SK-N-MC (cell line): Measurements from ENCODE around the gene TPPP.
"Not testable (repeated sequence)": the region's sequence is repeated elsewhere in the genome, so short reads cannot be mapped to it uniquely, and the experiment has no call there.

Experiments
- DNase-seq: peaks from one replicate; pipeline ENCODE4 v3.0.0-alpha.2; 2011; ENCODE audit warnings: low read depth, low spot score
- H3K27ac ChIP-seq: fragments of 200-600 bp; sonication (generic); 2 replicates; pipeline ENCODE4 v1.5.1; 2016; ENCODE audit warnings: mixed run types
- H3K36me3 ChIP-seq: fragments of 200-600 bp; sonication (generic); 2 replicates; pipeline ENCODE4 v1.6.1; 2017; ENCODE audit warnings: antibody characterized with exemption, low read length, mixed read lengths; ENCODE audit not compliant: insufficient read depth
- H3K4me3 ChIP-seq: fragments of 200-600 bp; sonication (generic); 2 replicates; pipeline ENCODE4 v1.5.1; 2016
- H3K9ac ChIP-seq: fragments of 200-600 bp; sonication (generic); 2 replicates; pipeline ENCODE4 v1.8.0; 2017; ENCODE audit warnings: mixed run types, mixed read lengths; ENCODE audit not compliant: insufficient read length
- H3K9me3 ChIP-seq: fragments of 200-600 bp; sonication (generic); 2 replicates; pipeline ENCODE4 v1.6.1; 2017; ENCODE audit warnings: low read depth, mild to moderate bottlenecking, antibody characterized with exemption, low read length, moderate library complexity, mixed read lengths
- EZH2 ChIP-seq: fragments of 200-600 bp; sonication (generic); IDR thresholded peaks from one replicate; pipeline ENCODE4 v1.6.1; 2017; ENCODE audit warnings: antibody characterized with exemption
- FOXP2 ChIP-seq: optimal IDR thresholded peaks from 2 replicates; pipeline ENCODE3; 2011; ENCODE audit warnings: mild to moderate bottlenecking, moderate library complexity; ENCODE audit not compliant: insufficient read depth; ENCODE audit errors: extremely low read length, control extremely low read depth
- POLR2AphosphoS5 ChIP-seq: IDR thresholded peaks from 2 replicates; pipeline ENCODE4 v1.6.1; 2012; ENCODE audit warnings: mild to moderate bottlenecking, low read depth, low read length, borderline replicate concordance

The TPPP gene

GRCh38 chr5:686936-687335 lies 6.2 kb downstream of the TPPP start:
- H3K36me3 ChIP-seq, H3K9me3 ChIP-seq, H3K27ac ChIP-seq, H3K4me3 ChIP-seq, DNase-seq, H3K9ac ChIP-seq: not testable (repeated sequence)

DNA sequence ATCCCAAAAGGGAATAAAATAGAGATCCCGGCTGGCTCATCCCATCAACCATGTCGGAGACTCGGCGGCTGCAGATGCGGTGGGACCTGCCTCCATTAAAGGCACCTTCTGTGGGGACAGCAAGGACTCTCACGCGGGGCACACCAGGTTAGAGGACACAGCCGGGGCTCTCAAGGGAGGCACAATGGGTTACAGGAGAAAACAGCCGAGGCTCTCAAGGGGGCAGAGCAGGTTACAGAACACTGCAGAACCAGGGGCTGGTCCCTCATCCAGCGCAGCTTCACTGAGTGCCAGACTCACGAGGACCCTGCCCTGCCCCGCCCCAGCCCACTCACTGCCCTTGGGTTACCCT lies 7.0 kb downstream of the TPPP start:
- not testable (repeated sequence) for H3K27ac ChIP-seq, H3K4me3 ChIP-seq, H3K36me3 ChIP-seq, H3K9me3 ChIP-seq, DNase-seq, H3K9ac ChIP-seq

GRCh38 chr5:685262-686171 lies 7.6 kb downstream of the TPPP start:
- TF ChIP-seq FOXP2 (no peak), EZH2 (no peak), POLR2AphosphoS5 (no peak)
- no peak overlapping the region for H3K9ac ChIP-seq
- H3K36me3 ChIP-seq: no peaks in the 10 kb centered on the region
- no peak for DNase-seq
- H3K9me3 ChIP-seq: no peaks in the 10 kb centered on the region
- no peak overlapping the region for H3K4me3 ChIP-seq
- no peak overlapping the region for H3K27ac ChIP-seq

DNA sequence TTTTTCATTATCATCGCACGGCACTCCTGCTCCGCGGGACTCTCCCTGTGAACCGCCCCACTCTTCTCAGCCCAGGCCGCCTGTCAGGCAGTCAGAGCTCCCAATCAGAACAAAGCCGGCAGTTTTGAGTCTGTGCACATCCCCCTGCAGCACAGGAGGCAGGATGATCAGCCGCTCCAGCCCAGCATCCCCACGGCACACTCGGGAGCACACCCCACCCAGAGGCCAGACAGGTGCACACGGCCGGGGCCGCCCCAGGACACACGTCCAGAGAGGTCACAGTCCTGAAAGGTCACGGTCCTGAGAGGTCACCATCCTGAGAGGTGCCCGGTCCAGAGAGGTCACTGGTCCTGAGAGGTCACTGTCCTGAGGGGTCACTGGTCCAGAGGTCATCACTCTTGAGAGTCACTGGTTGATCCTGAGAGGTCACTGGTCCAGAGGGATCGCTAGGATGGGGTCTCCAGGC lies 8.4 kb downstream of the TPPP start:
- Histone ChIP-seq H3K27ac (no peak overlapping the region), H3K36me3 (no peaks in the 10 kb centered on the region), H3K9me3 (no peaks in the 10 kb centered on the region), H3K9ac (no peak overlapping the region), H3K4me3 (no peak overlapping the region)
- TF ChIP-seq EZH2 (no peak), POLR2AphosphoS5 (no peak), FOXP2 (no peak)
- no peak for DNase-seq

DNA sequence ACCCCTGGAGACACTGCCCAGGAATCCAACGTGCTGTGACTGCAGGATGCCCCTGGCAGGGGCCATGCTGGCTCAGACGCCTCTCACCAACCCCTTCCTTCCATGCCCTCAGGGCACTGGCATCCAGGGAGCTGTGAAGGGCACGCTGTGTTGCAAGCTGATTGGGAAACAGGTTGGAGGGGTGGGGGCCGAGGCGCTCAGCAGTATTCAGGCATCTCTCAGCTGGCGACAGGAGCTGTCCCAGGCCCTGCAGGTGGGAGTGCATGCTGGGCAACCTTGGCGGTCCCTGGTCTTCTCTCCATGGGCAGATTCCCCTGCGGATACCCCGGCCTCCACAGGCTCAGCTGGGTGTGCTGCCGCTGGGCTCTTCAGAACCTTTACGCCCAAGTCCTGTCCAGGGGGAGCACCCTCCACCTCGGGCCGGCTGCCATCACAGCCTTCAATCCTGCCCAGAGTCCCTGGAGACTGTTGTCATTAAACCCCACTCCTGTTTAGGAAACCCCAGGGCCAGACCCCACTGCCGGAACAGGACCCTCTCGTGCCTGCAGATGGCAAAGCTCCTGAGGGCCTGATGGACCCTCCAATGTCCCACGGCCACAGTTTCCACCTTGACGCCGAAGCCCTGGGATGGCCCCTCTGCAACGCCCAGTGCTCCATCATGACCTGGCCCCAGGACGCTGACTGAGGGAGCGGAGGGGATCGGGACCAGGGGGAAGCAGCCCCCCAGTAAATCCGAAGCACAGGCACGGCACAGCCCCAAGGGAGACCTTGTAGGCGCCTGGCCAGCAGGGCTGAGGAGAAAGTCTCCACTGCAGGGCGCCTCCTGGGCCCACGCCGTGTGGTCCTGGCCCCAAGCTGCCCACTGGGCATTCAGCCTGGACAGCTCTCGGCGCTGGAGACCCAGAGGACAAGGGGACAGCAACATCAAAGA lies 9.3 kb downstream of the TPPP start:
- no peak overlapping the region for H3K27ac ChIP-seq
- DNase-seq: no peak
- no peaks in the 10 kb centered on the region for H3K36me3 ChIP-seq
- no peaks in the 10 kb centered on the region for H3K9me3 ChIP-seq
- no peak overlapping the region for H3K4me3 ChIP-seq
- no peak overlapping the region for H3K9ac ChIP-seq
- TF ChIP-seq POLR2AphosphoS5: no peak
- no peak for TF ChIP-seq EZH2
- TF ChIP-seq FOXP2: no peak

GRCh38 chr5:682651-683358 lies 10.3 kb downstream of the TPPP start:
- H3K4me3 ChIP-seq, H3K9me3 ChIP-seq, H3K9ac ChIP-seq, H3K27ac ChIP-seq, DNase-seq, H3K36me3 ChIP-seq: not testable (repeated sequence)

DNA sequence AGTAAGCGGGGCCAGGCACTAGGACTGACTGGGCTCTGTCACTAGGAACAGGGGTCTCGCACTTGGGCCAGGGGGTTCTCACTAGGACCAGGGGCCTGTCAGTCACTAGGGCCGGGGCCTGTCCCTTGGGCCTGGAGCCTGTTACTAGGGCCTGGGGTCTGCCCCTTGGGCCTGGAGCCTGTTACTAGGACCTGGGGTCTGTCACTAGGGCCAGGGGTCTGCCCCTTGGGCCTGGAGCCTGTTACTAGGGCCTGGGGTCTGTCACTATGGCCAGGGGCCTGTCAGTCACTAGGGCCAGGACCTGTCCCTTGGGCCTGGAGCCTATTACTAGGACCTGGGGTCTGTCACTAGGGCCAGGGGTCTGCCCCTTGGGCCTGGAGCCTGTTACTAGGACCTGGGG lies 10.9 kb downstream of the TPPP start:
- not testable (repeated sequence) for H3K36me3 ChIP-seq, H3K9ac ChIP-seq, H3K27ac ChIP-seq, DNase-seq, H3K9me3 ChIP-seq, H3K4me3 ChIP-seq

DNA sequence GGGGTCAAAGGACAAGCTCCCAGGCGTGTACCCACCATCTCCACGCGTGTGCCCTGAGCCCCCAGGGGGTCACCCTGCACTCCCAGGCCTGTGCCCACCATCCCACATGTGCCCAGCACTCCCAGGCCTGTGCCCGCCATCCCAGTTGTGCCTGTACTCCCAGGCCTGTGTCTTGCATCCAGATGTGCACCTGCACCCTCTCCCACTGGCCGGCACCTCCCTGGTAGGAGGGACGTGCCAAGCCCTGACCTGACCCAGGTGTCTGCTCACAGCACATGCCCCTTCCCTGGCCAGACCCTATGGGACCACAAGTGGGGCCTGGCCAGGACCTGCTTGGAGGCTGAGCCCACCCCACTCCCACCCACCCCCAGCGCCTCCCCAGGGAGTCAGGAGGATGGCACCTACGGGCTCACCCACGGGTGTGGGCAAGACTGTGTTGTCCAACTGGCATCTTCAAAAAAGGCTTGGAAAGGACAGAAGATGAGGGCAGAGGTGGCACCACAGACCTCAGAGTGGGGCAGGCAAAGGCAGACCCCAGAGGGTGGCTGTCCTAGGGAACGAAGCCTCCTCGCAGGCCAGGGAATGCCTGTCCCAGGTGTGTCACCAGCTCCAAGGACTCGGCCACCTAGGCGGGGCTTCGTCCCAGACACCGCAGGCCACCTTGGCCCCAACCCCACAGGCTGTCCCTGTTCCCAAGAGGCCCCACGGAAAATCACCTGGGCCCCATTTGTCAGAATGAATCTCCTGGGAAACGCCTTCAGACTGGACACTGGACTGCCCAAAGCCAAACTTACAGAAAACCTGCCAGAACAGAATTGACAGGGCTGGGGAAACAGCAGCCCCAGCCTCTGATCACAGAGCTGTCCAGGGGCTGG lies 11.6 kb downstream of the TPPP start:
- not testable (repeated sequence) for H3K27ac ChIP-seq, H3K9ac ChIP-seq, H3K4me3 ChIP-seq, H3K36me3 ChIP-seq, DNase-seq, H3K9me3 ChIP-seq

- H3K4me3 ChIP-seq, H3K9ac ChIP-seq, H3K27ac ChIP-seq, H3K9me3 ChIP-seq, H3K36me3 ChIP-seq, DNase-seq: not testable (repeated sequence)
Measured at GRCh38 chr5:680836-681235, 12.3 kb downstream of the TPPP start.

- H3K9ac ChIP-seq: not testable (repeated sequence)
Measured at GRCh38 chr5:680118-680795, 12.9 kb downstream of the TPPP start.

GRCh38 chr5:679166-679895 lies 13.8 kb downstream of the TPPP start:
- H3K4me3 ChIP-seq, H3K9ac ChIP-seq, H3K9me3 ChIP-seq, H3K36me3 ChIP-seq, DNase-seq, H3K27ac ChIP-seq: not testable (repeated sequence)

More at GRCh38 chr5:680118-680795, 12.9 kb downstream of the TPPP start:
- H3K36me3 ChIP-seq, H3K9me3 ChIP-seq, DNase-seq, H3K27ac ChIP-seq, H3K4me3 ChIP-seq: not testable (repeated sequence)
